Right lobe of liver (tissue), 4 donors: Measurements from ENCODE around the gene CITED4.

ENCODE experiments used
- POLR2A ChIP-seq: fragments of 450-650 bp; IDR thresholded peaks from one replicate; pipeline ENCODE4 v1.6.1; 2017; ENCODE audit warnings: antibody characterized with exemption, mild to moderate bottlenecking
- TF ChIP-seq, protein P1 (sequence below), 4 donors: fragments of 200-600 bp in 3 of 4; fragments of 450-650 bp in 1 of 4; IDR thresholded peaks; one replicate each; pipeline versions ENCODE4 v1.5.1 to v1.8.0; 2016 to 2022; ENCODE audit warnings: antibody characterized with exemption in 4 of 4, mild to moderate bottlenecking in 2 of 4
- donor health status: DM: no; HTN: no; CAD: no.
- donor health status: DM: no; HTN: no; CAD: no.
- donor health status: DM: no; HTN: yes; CAD: no.

DNA sequence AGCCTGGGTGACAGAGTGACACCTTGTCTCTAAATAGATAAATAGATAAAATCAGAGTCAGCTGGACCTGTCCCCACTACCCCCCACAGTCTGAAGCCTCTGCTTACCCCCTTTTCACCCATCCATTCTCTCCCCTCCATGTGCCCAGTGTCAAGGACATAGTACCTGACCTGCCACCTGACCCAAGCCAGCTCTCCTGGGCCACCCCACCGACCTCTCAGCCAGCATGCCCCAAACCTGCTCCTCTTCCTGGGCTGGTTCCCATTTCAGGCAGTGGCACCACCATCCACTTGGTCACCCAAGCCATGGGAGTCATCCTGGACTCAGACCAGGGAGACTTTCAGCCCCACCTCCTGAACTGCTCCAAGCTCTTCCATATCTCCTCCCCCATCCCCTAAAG is 28.2 kb downstream of the CITED4 start:
- TF ChIP-seq, protein P1, sequence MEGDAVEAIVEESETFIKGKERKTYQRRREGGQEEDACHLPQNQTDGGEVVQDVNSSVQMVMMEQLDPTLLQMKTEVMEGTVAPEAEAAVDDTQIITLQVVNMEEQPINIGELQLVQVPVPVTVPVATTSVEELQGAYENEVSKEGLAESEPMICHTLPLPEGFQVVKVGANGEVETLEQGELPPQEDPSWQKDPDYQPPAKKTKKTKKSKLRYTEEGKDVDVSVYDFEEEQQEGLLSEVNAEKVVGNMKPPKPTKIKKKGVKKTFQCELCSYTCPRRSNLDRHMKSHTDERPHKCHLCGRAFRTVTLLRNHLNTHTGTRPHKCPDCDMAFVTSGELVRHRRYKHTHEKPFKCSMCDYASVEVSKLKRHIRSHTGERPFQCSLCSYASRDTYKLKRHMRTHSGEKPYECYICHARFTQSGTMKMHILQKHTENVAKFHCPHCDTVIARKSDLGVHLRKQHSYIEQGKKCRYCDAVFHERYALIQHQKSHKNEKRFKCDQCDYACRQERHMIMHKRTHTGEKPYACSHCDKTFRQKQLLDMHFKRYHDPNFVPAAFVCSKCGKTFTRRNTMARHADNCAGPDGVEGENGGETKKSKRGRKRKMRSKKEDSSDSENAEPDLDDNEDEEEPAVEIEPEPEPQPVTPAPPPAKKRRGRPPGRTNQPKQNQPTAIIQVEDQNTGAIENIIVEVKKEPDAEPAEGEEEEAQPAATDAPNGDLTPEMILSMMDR (IDR thresholded peaks at IDR 0.05): no peak
- TF ChIP-seq POLR2A: no peak
